HEK293 (cell line): Measurements from ENCODE around the gene BORCS6.
A peak's percentile ranks its signal among the peaks of the same experiment; 100 is the strongest.

Source experiments
- AEBP2 ChIP-seq: fragments of 450-650 bp; formaldehyde crosslinking; IDR thresholded peaks from 2 replicates; pipeline ENCODE4 v1.5.1; 2016; ENCODE audit warnings: missing biosample characterization, missing genetic modification characterization, borderline replicate concordance
- BCL6B ChIP-seq: fragments of 450-650 bp; formaldehyde crosslinking; IDR thresholded peaks from 2 replicates; pipeline ENCODE4 v1.5.1; 2017; ENCODE audit warnings: missing biosample characterization, missing genetic modification characterization
- FEZF1 ChIP-seq: fragments of 450-650 bp; formaldehyde crosslinking; IDR thresholded peaks from 2 replicates; pipeline ENCODE4 v1.5.1; 2016; ENCODE audit warnings: missing biosample characterization, missing genetic modification characterization
- GLIS1 ChIP-seq: fragments of 450-650 bp; formaldehyde crosslinking; IDR thresholded peaks from 2 replicates; pipeline ENCODE4 v1.5.1; 2016; ENCODE audit warnings: missing biosample characterization, missing genetic modification characterization
- KLF17 ChIP-seq: fragments of 450-650 bp; formaldehyde crosslinking; IDR thresholded peaks from 2 replicates; pipeline ENCODE4 v1.5.1; 2016; ENCODE audit warnings: missing biosample characterization, missing genetic modification characterization
- PATZ1 ChIP-seq: fragments of 450-650 bp; formaldehyde crosslinking; IDR thresholded peaks from 2 replicates; pipeline ENCODE4 v1.5.1; 2016; ENCODE audit warnings: missing biosample characterization, missing genetic modification characterization
- ZBTB10 ChIP-seq: fragments of 450-650 bp; formaldehyde crosslinking; IDR thresholded peaks from 2 replicates; pipeline ENCODE4 v1.5.1; 2016; ENCODE audit warnings: missing biosample characterization, missing genetic modification characterization
- ZBTB49 ChIP-seq: fragments of 450-650 bp; formaldehyde crosslinking; IDR thresholded peaks from 2 replicates; pipeline ENCODE4 v1.5.1; 2016; ENCODE audit warnings: missing biosample characterization, missing genetic modification characterization, low read depth
- ZBTB8A ChIP-seq: fragments of 450-650 bp; formaldehyde crosslinking; IDR thresholded peaks from 2 replicates; pipeline ENCODE4 v1.5.1; 2016; ENCODE audit warnings: missing biosample characterization, missing genetic modification characterization
- ZFHX2 ChIP-seq: fragments of 450-650 bp; formaldehyde crosslinking; conservative IDR thresholded peaks from 2 replicates; pipeline ENCODE4 v1.5.1; 2016; ENCODE audit warnings: missing biosample characterization, missing genetic modification characterization
- ZNF155 ChIP-seq: fragments of 450-650 bp; formaldehyde crosslinking; IDR thresholded peaks from 2 replicates; pipeline ENCODE4 v1.5.1; 2016; ENCODE audit warnings: missing biosample characterization, missing genetic modification characterization
- ZNF16 ChIP-seq: fragments of 450-650 bp; formaldehyde crosslinking; IDR thresholded peaks from 2 replicates; pipeline ENCODE4 v1.5.1; 2016; ENCODE audit warnings: low read depth, missing biosample characterization, missing genetic modification characterization
- ZNF169 ChIP-seq: fragments of 450-650 bp; formaldehyde crosslinking; IDR thresholded peaks from 2 replicates; pipeline ENCODE4 v1.5.1; 2016; ENCODE audit warnings: missing biosample characterization, missing genetic modification characterization
- ZNF175 ChIP-seq: fragments of 450-650 bp; formaldehyde crosslinking; IDR thresholded peaks from 2 replicates; pipeline ENCODE4 v1.5.1; 2016; ENCODE audit warnings: missing biosample characterization, missing genetic modification characterization
- ZNF18 ChIP-seq: fragments of 450-650 bp; formaldehyde crosslinking; IDR thresholded peaks from 2 replicates; pipeline ENCODE4 v1.5.1; 2016; ENCODE audit warnings: missing biosample characterization, missing genetic modification characterization
- ZNF2 ChIP-seq: fragments of 450-650 bp; formaldehyde crosslinking; IDR thresholded peaks from 2 replicates; pipeline ENCODE4 v1.5.1; 2016; ENCODE audit warnings: missing biosample characterization, missing genetic modification characterization
- ZNF214 ChIP-seq: fragments of 450-650 bp; formaldehyde crosslinking; IDR thresholded peaks from 2 replicates; pipeline ENCODE4 v1.5.1; 2017; ENCODE audit warnings: missing biosample characterization, mild to moderate bottlenecking, missing genetic modification characterization, borderline replicate concordance
- ZNF280C ChIP-seq: fragments of 450-650 bp; formaldehyde crosslinking; IDR thresholded peaks from 2 replicates; pipeline ENCODE4 v1.5.1; 2016; ENCODE audit warnings: missing biosample characterization, missing genetic modification characterization
- ZNF341 ChIP-seq: fragments of 450-650 bp; formaldehyde crosslinking; IDR thresholded peaks from 2 replicates; pipeline ENCODE4; 2016; ENCODE audit warnings: low read depth, missing biosample characterization, missing genetic modification characterization
- ZNF610 ChIP-seq: fragments of 450-650 bp; formaldehyde crosslinking; IDR thresholded peaks from 2 replicates; pipeline ENCODE4 v1.5.1; 2016; ENCODE audit warnings: missing biosample characterization, missing genetic modification characterization, borderline replicate concordance
- ZNF621 ChIP-seq: fragments of 450-650 bp; formaldehyde crosslinking; IDR thresholded peaks from 2 replicates; pipeline ENCODE4 v1.5.1; 2017; ENCODE audit warnings: missing biosample characterization, missing genetic modification characterization
- ZNF626 ChIP-seq: fragments of 450-650 bp; sonication (Bioruptor Pico); formaldehyde crosslinking; IDR thresholded peaks from 2 replicates; pipeline ENCODE4 v1.5.1; 2018; ENCODE audit warnings: missing biosample characterization, missing genetic modification characterization, inconsistent platforms
- ZNF777 ChIP-seq: fragments of 450-650 bp; formaldehyde crosslinking; IDR thresholded peaks from 2 replicates; pipeline ENCODE4 v1.5.1; 2017; ENCODE audit warnings: missing biosample characterization, missing genetic modification characterization, borderline replicate concordance
- ZNF792 ChIP-seq: fragments of 450-650 bp; formaldehyde crosslinking; IDR thresholded peaks from 2 replicates; pipeline ENCODE4 v1.5.1; 2016; ENCODE audit warnings: missing biosample characterization, missing genetic modification characterization

BORCS6 gene

GRCh38 chr17:8153957-8154607, 35.9 kb downstream of the BORCS6 start (continued):
- TF ChIP-seq ZBTB10 (tag by site-specific recombination): peak; percentile 65; the same call in 1 of the 2 replicates
- TF ChIP-seq FEZF1 (tag by site-specific recombination): peak; percentile 27; the same call in 1 of the 2 replicates
- TF ChIP-seq AEBP2: no peak
- peak; percentile 92 for TF ChIP-seq PATZ1 (tag by site-specific recombination)
- no peak for TF ChIP-seq ZNF777 (tag by site-specific recombination)
- TF ChIP-seq ZNF175 (tag by site-specific recombination): no peak
- no peak for TF ChIP-seq ZNF16 (tag by site-specific recombination)
- no peak for TF ChIP-seq ZNF792
- TF ChIP-seq ZNF621 (tag by site-specific recombination): no peak
- no peak for TF ChIP-seq ZNF626 (tag by site-specific recombination)
- peak; percentile 83 for TF ChIP-seq ZBTB8A (tag by site-specific recombination)
- no peak for TF ChIP-seq ZNF280C
- TF ChIP-seq ZBTB49 (tag by site-specific recombination): no peak
- TF ChIP-seq BCL6B (tag by site-specific recombination): peak; percentile 91
- no peak for TF ChIP-seq ZNF155 (tag by site-specific recombination)
- TF ChIP-seq ZNF214 (tag by site-specific recombination): no peak
- TF ChIP-seq KLF17 (tag by site-specific recombination): no peak; the same call in none of the 2 replicates
- TF ChIP-seq ZNF2 (tag by site-specific recombination): no peak
- peak; percentile 92 for TF ChIP-seq ZFHX2 (tag by site-specific recombination)
- no peak for TF ChIP-seq ZNF169
- peak; percentile 32; the same call in 1 of the 2 replicates for TF ChIP-seq ZNF18 (tag by site-specific recombination)
- peak; percentile 68 for TF ChIP-seq GLIS1 (tag by site-specific recombination)
- peak; percentile 94 for TF ChIP-seq ZNF341 (tag by site-specific recombination)
- TF ChIP-seq ZNF610 (tag by site-specific recombination): no peak
